ENCODE results near the gene ADGRD1.

GRCh38 chr12:131153016-131153415, 199.3 kb downstream of the ADGRD1 start:
- TF ChIP-seq POLR2A (IDR thresholded peaks at IDR 0.05) (no peak), CTCF (IDR thresholded peaks at IDR 0.05) (no peak), EP300 (IDR thresholded peaks at IDR 0.05; ENCODE audit: low read depth) (no peak)
